ENCODE results near the gene IMPA2.

The IMPA2 gene

DNA sequence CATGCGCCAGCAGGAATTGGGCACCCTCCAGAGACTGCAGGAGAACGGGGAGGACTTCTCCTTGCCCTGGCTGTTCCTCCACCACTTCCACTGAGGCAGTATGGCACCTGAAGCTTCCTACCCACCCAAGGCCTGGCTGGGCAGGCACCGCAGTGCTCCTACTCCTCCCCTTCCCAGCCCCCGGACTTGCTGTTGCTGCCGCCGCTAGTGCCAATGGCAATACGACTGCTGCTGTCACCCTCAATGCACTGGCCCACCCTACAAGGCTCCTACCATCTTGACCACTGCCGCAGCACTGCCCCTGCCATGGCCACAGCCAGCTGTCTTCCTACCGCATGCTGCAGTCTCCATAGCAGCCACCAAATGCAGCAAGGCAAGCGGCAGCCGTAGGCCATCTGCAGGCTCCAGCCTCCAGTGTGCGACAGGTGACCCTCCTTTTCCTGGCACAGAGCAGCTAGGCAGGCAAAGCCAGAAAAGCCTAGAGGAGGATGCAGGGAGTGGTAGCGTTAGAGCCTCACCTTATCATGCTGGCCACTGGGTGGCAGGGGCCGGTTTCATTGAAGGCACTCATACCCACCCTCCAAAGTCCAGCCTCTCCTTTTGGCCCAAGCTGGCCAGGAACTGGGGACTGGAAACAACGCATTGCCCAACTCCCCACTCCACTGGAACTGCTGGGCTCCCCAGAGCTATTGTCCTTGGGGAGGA is 64.9 kb downstream of the IMPA2 start:
- DNase-seq (ENCODE audit: extremely low read depth in 1 of 2, low read depth in 1 of 2): no peak

DNA sequence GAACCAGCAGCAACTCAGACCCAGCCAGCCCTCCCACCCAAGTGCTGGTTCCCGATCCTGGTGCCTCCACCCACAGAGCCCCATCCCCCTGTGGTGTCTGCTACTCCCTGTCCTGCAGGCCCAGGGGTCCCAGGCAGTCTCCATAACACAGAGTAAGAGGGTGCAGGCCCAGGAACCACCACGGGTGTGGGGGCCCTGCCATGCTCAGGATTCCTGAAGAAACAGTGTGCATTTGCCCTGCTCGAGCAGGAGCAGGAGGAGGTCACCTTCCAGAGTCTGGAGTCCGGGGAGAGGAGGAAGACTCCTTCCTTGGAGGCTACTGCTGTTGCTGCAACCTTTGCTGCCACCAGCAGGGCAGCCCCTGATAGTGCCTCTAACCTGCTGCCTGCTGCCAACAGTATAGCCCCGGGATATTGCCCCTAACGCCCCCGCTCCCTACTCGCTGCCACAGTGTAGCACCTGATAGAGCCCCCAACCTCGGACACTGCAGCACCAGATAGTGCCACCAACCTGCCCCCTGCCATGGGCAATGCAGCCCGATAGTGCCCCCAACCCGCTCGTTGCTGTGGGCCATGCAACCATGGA is 65.5 kb downstream of the IMPA2 start:
- DNase-seq (ENCODE audit: extremely low read depth in 1 of 2, low read depth in 1 of 2): no peak

DNA sequence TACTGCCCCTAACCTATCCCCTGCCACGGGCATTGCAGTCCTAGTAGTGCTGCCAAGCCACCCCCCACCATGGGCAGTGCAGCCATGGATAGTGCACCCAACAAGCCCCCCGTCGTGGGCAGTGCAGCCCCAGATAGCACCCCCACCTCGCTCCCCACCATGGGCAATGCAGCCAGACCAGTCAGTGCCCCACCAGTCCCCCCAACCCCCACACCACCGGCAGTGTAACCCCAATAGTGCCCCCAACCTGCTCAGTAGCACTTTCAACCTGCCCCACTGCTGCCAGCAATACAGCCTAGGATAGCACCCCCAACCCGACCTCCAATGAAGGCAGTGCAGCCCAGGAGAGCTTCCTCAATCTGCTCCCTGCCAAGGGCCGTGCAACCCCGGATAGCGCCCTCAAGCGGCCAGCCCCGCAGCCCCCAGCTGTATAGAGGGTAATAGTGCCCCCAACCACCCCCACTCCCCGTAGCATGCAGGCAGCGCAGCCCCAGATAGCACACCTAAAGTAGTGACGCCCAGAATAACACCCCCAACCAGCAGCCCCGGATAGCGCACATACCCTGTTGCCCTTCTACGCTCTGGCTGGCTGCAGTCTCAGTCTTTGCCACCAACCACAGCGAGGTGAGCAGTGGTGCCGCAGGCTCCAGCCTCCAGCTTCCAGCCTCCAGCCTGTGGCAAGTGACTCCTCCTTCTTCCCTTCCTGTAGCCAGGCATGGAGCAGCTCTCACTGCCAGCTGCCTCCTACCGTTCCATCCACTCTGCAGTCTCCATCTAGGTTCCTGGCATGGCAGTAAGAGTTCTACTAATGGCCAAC is 66.9 kb downstream of the IMPA2 start:
- DNase-seq (ENCODE audit: extremely low read depth in 1 of 2, low read depth in 1 of 2): no peak

DNA sequence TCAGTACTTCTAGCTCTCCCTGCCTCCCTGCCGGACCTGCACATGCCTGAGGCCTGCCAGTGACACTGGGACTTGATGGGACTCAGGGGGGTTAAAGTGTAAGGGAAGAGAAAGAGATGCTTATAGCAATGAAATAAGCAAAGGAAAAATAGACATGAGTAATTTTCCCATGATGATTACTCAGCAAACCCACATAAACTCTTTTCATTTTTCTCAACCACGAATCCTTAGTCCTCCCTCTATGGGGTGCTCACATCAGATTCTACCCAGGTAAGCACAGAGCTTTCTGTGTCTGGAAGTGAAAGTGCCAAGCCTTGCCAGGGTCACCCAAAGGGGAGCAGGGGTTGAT is 67.5 kb downstream of the IMPA2 start:
- DNase-seq (ENCODE audit: extremely low read depth in 1 of 2, low read depth in 1 of 2): no peak

DNA sequence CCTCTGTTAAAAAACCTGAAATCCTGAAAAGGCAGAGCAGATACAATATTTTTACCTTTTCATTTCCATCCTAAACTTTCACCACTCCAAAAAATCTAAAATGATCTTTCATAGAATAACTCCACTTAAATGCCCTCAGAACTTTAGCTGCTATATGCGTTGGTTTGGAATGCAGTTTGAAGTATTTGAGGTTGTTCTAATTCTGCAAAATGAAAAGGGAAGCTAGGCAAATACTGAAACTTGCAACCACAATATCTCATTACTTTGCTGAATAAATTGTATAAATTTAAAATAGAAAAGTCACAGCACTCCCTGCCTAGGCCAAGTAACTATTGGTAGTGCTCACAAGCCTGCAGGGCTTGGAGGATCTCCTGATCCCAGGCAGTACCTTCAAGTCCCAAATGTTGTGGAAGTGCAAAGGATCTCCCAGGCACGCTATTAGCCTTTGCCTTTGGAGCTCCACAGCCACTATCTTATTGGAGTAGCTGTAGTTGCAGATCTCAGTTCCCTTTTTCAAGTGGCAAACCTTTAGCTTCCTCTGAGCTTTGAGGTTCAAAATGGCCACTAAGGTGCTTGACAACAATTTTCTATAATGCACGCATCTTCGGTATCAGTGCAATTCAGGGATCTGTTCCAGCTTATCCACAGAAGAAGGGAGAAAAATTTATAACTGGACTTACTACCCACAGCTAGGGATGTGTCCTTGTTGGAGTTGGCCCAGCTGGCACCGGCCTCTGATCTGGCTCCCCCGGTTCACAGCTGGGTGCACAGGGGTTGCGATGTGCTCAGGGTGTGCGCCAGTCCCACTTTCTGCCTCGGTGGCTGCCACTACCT is 68.9 kb downstream of the IMPA2 start:
- DNase-seq (ENCODE audit: extremely low read depth in 1 of 2, low read depth in 1 of 2): no peak

DNA sequence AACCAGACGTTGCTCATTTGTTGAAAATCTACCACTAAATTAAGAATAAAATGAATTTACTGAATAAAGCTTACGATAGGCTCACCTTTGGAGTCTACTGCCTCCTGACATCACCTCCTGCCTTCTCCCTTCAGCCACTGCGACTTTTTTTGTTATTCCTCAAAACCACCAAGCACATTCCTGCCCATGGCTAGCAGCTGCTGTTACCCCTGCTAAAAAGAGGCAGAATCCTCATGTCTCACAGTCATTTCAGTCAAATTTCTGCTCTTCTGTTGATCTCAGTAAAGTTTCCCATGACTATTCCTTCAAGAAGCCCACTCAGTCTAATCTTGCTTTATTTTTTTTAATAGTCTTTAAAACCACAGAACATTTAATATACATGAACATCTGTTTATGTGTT is 71.6 kb downstream of the IMPA2 start:
- no peak for DNase-seq (ENCODE audit: extremely low read depth in 1 of 2, low read depth in 1 of 2)

DNA sequence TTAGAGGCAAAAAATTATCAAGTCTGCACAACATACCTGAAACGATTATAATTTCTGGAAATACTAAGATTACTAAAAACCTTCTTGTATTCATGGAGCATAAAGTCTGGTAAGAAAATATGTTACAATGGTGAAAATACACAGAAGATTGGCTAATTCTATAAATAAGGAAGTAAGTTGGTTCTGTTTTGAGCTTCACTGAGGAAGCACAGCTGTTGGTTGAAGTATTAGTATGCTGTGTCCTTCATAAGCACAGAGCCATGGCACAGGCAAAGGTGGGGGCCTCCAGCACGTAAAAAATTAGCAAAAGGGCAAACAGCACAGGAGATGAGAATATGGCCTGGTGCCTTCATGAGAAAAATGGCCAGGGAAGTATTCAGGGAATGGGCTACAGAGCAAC is 72.0 kb downstream of the IMPA2 start:
- DNase-seq (ENCODE audit: extremely low read depth in 1 of 2, low read depth in 1 of 2): no peak

DNA sequence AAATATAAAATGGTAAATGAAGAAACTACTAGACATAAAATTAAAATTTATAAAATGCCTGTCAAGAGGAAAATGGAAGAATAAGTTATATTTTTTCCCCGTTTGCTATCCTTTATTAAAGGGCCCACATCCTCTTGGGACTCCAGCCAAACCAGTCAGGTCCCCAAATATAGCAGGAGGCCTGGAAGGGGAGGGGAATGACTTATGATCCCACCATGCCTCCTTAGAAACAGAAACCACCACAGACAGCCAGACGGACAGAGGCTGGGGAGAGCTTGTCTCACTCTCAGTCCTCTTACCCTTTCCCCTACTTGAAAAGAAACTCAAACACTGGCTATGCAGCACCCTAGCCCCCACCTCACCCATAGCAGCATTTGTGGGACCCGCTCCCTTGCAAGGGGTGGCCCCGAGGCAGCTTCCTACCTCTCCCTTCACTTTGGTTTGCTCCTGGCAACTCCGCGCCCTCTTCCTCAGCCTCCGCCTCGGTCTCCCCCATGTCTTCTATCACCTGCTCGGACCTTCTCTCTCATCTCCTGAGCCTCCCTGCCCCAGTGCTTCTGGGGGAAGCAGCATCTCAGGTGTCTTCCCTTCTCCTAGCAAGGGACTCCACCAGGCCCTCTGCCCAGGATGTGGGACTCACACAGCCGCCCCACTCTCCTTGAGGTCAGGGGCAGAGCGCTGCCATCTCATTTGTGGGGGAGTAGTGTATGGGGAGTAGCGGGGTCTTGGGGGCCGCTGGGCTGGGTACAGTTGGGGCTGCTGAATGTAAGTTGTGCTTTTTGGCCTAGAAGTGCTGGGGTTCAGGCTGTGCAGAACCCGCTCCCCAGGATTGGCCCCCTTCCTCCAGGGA is 75.0 kb downstream of the IMPA2 start:
- no peak for DNase-seq (ENCODE audit: extremely low read depth in 1 of 2, low read depth in 1 of 2)

DNA sequence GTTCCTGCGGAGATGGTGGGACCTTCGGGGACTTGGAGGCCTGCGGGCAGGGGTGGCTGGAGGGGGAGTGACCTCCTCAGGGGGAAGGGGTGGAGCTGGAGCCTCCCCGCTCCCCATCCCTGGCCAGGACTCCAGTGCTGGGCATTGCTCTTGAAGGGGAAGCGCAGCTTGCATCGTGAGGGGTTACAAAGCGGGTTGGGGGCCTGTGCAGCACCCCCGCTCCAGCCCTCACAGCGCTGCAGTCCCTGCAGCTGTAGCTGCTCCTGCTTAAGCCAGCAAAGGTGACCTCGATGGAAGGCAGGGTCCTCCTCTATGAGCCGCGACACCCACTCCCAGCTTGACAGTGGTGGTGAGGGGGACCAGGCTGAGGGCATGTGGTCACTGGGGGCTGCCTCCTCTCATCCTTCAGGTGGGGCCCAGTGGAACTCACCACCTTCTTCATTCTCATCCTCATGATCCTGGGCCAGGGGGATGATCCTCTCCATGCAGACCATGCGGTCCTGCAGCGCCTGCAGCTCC is 75.6 kb downstream of the IMPA2 start:
- DNase-seq (ENCODE audit: extremely low read depth in 1 of 2, low read depth in 1 of 2): no peak

DNA sequence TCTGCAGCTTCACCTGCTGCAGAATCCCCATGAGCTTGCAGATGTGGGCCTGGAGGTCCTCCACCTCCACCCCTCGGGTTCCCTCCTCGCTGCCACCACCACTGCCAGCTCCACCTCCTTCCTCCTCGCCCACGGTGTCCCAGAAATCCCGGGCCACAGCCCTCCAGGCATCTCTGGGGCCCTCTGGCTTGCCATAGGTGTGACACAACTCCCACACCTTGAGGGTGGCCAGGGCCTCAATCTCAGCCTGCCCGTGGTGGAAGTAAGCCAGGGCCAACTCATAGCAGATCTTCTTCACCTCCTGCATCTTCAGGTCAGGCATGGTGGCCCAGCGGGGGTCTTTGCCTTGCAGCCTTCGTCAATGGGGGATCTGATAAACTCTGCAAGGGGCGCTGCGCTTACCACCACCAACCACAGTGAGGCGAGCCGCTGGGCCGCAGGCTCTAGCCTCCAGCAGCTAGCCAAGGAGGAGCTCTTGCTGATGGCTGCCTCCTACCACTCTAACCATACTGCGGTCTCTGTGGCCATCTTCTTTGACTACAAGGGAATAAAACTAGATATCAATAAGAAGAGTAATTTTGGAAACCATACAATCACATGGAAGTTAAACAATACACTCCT is 76.2 kb downstream of the IMPA2 start:
- no peak for DNase-seq (ENCODE audit: extremely low read depth in 1 of 2, low read depth in 1 of 2)

DNA sequence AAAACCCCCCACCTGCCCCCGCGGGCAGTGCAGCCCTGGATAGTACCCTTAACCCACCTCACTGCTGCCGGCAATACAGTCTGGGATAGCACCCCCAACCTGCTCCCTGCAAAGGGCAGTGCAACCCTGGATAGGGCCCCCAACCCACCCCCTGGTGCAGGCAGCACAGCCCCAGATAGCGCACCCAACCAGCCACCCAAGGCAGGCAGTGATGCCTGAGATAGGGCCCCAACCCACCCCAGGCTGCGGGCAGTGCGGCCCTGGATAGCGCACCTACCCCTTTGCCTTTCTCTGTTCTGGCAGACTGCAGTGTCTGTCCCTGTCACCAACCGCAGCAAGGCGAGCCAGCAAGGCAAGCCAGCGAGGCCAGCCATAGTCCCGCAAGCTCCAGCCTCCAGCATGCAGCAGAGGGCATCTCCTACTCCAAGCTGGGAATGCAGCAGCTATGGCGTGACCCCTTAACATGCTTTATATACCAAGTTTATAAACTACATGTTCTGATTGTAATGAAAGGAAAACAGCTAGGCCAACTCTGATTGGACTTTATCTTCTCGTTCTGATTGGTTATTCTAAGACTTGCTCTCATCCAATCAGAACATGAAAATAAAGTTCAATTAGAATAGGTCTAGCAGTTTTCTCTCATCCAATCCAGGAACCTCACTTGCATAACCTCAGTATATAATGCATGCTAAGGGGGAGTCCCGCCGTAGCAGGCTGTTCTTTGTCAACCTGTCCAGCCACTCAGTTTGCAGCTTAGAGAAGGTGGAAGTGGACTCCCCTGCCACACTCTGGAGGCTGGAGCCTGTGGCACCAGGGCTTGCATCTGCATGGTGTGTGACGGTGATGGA is 78.3 kb downstream of the IMPA2 start:
- no peak for DNase-seq (ENCODE audit: extremely low read depth in 1 of 2, low read depth in 1 of 2)

DNA sequence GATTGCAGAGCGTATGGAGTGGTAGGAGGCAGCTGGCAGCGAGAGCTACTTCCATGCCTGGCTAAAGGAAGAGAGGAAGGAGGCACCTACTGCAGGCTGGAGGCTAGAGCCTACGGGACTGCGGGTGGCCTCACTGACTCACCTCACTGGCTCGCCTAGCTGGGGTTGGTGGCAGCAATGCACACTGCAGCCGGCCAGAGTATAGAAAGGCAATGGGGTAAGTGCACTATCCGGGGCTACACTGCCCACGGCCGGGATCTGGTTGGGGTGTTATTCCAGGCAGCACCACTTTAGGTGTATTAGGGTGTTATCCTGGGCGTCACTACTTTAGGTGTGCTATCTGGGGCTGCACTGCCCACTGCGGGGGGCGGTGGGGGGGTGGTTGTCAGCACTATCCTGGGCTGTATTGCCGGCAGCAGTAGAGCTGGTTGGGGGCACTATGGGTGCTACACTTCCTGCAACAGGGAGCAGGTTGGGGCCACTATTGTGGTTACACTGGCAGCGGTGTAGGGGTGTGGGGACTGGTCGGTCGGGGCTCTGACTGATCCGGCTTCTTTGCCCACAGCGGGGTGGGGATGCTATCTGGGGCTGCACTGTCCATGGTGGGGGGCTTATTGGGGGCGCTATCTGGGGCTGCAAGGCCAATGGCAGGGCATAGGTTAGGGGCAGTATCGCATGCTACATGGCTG is 79.0 kb downstream of the IMPA2 start:
- DNase-seq (ENCODE audit: extremely low read depth in 1 of 2, low read depth in 1 of 2): no peak

DNA sequence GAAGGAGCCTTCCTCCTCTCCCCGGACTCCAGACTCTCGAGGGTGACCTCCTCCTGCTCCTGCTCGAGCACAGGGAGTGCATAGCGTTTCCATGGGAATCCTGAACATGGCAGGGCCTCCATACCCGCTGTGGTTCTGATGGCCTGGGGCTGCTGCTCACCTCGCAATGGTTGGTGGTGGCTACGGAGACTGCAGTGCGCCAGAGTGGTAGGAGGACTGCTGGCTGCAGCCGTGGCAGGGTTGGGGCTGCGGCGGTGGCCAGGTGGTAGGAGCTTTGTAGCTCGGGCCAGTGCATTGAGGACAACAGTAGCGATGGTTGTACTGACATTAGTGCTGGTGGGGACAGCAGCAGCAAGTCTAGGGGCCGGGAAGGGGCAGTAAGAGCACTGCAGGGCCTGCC is 80.4 kb downstream of the IMPA2 start:
- DNase-seq (ENCODE audit: extremely low read depth in 1 of 2, low read depth in 1 of 2): no peak

DNA sequence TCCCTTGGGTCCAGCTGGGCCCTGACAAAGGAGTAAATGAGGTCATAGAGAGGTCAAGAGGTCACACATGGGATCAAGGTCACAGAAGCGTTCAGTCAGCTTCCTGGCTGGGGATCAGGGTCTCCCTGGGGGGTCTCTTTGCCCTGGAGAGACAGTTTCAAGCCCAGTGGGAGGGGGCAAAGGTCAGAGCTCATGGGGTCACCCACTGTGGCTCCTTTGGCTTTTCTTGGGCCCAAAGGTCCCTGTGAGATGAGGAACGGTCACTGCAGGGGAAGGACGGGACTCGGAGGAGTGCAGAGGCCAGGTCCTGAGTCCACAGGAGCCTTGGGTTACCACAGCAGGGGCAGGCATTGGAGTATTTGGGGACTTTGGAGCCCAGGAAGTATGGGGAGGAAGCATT is 81.7 kb downstream of the IMPA2 start:
- no peak for DNase-seq (ENCODE audit: extremely low read depth in 1 of 2, low read depth in 1 of 2)

DNA sequence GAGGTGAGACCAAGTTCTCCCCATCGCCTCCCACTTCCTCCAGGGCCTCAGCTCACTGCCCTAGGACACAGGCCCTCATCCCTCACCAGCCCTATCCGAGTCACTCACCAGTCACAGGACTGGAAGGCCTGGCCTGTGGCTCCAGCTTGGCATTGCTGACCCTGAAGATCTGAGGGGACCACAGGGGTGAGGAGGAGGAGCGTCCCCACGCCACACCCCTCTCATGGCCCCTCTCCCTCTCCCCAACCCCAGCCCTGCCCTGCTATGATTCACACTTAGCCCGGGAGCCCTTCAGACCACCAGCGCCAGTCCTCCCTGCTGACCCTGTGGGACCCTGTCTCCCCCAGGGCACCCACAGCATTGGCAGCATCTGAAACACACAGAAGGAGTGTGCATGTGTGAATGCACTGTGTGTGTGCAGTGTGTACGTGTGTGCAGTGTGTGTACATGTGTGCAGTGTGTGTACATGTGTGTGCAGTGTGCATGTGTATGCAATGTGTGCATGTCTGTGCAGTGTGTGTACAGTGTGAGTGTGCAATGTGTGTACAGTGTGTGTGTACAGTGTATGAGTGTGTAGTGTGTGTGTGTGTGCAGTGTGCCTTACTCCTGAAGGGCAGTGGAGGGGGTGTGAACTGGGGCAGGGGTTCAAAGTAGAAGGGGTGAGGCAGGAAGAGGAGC is 82.9 kb downstream of the IMPA2 start:
- DNase-seq (ENCODE audit: extremely low read depth in 1 of 2, low read depth in 1 of 2): no peak

DNA sequence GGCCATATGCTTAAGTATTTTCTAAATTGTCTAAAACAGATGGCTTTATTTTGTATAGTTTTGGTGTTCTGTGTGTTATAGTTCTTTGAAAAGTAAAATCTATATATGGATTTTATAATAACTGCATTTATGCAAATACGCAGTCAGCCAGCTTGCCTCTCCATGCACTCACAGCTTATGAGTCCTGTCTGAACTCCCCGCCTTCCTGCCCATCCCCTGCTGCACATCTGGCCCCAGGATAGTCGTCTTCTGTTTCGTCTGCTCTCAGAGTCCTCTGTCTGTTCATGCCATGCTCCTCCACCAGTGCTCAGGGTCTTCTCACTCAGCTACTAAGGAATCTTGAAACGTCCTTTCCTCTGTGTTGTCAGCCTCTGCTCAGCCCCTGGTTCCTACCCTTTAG is 84.1 kb downstream of the IMPA2 start:
- no peak for DNase-seq (ENCODE audit: extremely low read depth in 1 of 2, low read depth in 1 of 2)

DNA sequence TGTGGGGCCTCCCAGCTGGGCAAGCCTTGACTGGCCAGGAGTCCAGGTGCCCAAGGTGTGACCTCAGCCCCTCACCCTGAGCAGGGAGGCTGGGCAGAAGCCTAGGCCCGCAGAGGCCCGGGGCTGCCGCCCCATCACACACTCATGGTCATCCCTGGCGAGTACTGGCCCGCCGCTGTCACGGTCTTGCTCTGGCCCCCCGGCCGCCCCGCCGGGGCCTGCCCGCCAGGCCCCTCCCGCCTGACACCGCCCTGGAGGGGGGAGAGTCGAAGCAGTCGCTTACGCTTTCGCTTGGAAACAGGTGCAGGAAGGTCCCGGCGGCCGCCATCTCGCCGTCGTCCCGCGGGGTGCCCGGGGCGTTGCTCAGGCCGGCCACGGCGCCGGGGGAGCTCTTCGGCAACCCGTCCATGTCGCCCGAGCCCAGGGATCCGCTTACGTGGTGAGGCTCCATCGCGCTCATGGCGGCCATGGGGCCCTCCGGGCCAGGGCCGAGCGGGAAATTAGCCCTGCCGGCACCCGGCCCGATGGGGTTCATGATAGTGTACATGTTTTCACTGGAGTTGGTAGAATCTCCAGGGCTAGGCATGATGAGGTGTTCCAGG is 85.7 kb downstream of the IMPA2 start:
- DNase-seq (ENCODE audit: extremely low read depth in 1 of 2, low read depth in 1 of 2): no peak

Measured in activated CD8-positive, alpha-beta memory T cell treated with anti-CD3 and anti-CD28 coated beads for 1 hour (primary cell).